Suprapubic skin (tissue), 4 donors: ENCODE results near the gene AATF.

Experiments
- CTCF ChIP-seq, 2 donors: fragments of 200-600 bp in 1 of 2; fragments of 450-650 bp in 1 of 2; sonication (generic) in 1 of 2; IDR thresholded peaks; one replicate each; pipeline ENCODE4 v1.5.1; 2016 to 2019; ENCODE audit warnings: antibody characterized with exemption in 2 of 2, mild to moderate bottlenecking in 1 of 2, moderate library complexity in 1 of 2
- EP300 ChIP-seq: sonication (generic); formaldehyde crosslinking; IDR thresholded peaks from one replicate; pipeline ENCODE4 v1.6.1; 2017; ENCODE audit warnings: antibody characterized with exemption
- POLR2A ChIP-seq, 2 donors: fragments of 450-650 bp; IDR thresholded peaks; one replicate each; pipeline ENCODE4 v1.6.1; 2017; ENCODE audit warnings: antibody characterized with exemption in 2 of 2, mild to moderate bottlenecking in 2 of 2, moderate library complexity in 2 of 2
- POLR2AphosphoS5 ChIP-seq, 3 donors: sonication (generic); formaldehyde crosslinking; IDR thresholded peaks; one replicate each; pipeline ENCODE4 v1.6.1; 2017; ENCODE audit warnings: antibody characterized with exemption in 3 of 3

DNA sequence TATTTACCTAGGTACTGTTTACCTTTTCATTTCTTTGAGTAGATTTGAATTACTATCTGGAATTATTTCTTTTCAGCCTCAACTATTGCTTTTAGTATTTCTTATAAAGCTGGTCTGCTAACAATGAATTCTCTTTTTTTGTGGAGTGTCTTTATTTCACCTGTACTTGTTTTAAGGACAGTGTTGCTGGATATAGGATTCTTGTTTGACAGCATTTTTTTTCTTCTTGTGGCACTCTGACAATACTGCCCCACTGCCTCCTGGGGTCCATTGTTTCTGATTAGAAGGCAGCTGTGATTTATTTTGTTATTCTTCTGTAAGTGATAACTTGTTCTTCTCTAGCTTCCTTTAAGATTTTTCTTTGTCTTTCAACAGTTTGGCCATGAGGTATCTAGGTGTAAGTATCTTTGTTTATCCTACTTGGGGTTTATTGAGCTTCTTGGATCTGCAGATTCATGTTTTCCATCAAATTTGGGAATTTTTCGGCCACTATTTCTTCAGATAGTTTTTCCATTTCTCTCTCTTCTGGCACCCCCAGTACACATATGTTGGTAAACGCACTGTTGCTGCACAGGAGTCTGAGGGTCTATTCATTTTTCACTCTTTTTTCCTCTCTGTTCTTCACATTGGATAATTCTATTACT is 130.4 kb downstream of the AATF start:
- TF ChIP-seq CTCF (IDR thresholded peaks at IDR 0.05) (no peak), EP300 (no peak), POLR2A (IDR thresholded peaks at IDR 0.05) (no peak), POLR2AphosphoS5 (IDR thresholded peaks at IDR 0.05) (no peak)
